Stimulated activated CD8-positive, alpha-beta memory T cell treated with anti-CD3 and anti-CD28 coated beads, Interleukin-4, amount 100 ng/mL, for 24 hours (primary cell): Measurements from ENCODE around the gene PTPRN2.
"Not testable (repeated sequence)": the region's sequence is repeated elsewhere in the genome, so short reads cannot be mapped to it uniquely, and the experiment has no call there.

Experiments
- DNase-seq: peaks from one replicate; pipeline ENCODE4 v3.0.0-alpha.2; 2020; ENCODE audit warnings: low read depth

The PTPRN2 gene

DNA sequence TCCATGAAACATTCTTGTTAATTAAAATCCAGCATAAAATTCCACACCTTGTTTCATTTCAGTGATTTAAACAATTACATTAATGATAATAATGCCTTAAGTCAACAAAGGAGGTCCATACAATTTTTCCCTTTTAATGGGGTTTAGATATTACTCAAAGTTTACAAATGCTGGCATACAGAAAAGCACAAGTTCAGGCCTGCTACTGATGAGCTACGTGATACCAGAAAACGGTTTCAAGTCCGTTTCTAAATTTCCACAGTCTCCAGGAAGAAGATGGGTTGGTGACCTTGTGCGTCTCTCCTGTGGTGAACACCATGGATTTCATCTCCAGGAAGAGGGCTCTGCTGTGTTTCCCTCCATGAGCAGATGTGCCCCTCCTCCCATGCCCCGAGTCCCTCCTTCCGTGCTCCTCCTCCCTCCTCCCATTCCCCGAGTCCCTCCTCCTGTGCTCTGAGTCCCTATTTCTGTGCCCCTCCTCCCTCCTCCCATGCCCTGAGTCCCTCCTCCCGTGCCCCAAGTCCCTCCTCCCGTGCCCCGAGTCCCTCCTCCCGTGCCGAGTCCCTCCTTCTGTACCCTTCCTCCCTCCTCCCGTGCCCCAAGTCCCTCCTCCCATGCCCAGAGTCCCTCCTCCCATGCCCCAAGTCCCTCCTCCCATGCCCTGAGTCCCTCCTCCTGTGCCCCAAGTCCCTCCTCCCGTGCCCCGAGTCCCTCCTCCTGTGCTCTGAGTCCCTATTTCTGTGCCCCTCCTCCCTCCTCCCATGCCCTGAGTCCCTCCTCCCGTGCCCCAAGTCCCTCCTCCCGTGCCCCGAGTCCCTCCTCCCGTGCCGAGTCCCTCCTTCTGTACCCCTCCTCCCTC, 201.9 kb downstream of the PTPRN2 start:
- not testable (repeated sequence) for DNase-seq

DNA sequence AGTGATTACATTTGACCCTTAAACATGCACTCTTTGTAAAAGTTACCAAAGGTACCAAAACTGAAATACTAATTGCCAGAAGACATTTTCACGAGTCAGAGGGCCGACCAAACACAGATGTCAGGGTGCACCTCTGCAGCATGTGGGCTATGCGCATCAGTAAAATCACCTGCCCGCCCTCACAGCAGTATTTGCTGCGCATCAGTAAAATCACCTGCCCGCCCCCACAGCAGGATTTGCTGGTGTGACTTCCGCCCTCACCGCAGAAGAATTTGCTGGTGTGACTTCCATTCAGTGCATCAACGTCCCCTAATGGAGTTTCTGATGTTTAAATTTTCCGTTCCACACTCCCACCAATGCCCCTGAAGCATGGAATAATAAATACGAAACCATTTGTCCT, 202.9 kb downstream of the PTPRN2 start:
- DNase-seq, result no peak

DNA sequence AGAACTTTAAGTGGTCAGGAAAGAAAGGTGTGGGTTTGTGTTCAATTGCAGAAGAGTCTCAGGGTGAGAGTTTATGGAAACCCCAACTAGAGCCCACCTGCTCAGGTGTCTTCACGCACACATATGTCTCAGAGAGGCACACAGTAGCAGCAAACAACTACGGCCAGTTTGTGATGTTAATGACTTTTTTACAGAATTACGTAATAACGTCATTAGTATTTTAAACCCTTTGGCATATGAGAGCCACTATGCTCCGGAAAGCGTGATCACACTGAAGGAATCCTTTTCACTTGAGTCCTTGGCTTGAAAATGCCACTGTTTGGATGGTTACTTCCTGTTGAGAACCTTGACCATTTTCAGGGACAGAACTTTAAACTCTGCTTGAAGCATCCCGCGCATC, 204.0 kb downstream of the PTPRN2 start:
- no peak for DNase-seq

DNA sequence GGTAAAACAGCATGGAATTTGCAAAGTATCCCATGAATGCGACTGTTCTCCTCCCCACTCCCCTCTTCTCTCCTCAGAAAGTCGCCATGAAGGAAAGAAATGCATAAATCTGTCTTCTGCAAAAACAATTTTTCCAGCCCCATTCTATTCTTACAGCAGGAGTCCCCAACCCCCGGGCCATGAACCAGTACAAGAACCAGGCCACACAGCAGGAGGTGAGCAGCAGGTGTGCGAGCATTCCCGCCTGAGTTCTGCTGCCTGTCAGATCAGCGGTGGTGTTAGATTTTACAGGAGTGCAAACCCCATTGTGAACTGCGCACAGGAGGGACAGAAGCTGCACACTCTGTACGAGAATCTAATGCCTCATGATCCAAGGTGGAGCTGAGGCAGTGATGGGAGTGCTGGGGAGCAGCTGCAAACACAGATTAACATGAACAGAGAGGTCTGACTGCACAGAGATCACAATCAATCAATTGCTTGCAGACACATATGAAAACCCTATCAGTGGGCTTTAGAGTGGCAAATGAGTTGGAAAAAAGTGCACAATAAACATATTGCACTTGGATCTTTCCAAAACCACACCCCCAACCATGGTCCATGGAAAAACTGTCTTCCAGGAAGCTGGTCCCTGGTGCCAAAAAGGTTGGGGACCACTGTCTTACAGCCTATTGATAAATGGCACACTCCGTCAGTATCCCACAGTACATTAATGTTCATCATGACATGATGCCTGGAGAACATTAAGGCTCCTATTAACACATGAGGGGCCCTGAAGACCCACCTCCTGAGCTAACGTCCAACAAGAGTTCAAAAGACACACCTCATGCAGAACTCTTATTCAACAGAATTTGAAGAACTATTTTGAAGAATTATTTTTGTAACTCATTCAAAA, 205.0 kb downstream of the PTPRN2 start:
- no peak for DNase-seq

DNA sequence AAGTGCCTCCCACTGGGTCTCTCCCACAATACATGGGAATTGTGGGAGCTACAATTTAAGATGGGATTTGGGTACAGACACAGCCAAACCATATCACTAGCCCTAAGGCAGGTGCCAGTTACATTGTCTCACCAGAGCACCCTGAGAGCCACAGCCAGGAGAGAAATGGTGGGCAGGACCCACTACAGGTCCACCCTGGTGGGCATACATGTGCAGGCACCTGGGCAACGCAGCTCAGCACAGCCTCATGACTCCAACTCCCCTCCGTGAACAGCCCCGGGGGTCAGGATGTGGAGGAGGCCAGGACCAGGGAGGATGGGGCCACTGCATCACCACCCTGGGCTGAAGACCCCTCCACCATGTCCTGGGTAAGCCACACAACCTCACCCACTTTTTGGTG, 205.7 kb downstream of the PTPRN2 start:
- no peak for DNase-seq

DNA sequence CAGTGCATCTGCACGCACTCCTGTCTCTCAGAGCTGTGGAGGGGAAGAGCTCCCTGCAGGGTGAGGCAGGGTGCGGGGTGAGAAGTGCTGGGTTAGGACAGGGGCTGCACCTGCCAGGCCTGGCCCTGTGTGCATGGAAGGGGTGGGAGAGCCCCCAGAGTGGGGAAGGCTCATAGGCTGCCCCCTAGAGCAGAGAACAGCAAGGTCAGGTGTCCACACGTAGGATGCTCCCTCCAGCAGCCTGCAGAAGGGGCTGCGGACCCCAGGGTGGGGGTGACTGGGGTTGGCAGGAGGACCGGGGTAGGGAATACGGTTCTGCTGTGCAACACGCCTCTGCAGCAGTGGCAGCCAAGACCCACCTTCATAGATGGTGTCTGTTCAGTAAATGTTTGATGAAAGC, 208.6 kb downstream of the PTPRN2 start:
- no peak for DNase-seq

DNA sequence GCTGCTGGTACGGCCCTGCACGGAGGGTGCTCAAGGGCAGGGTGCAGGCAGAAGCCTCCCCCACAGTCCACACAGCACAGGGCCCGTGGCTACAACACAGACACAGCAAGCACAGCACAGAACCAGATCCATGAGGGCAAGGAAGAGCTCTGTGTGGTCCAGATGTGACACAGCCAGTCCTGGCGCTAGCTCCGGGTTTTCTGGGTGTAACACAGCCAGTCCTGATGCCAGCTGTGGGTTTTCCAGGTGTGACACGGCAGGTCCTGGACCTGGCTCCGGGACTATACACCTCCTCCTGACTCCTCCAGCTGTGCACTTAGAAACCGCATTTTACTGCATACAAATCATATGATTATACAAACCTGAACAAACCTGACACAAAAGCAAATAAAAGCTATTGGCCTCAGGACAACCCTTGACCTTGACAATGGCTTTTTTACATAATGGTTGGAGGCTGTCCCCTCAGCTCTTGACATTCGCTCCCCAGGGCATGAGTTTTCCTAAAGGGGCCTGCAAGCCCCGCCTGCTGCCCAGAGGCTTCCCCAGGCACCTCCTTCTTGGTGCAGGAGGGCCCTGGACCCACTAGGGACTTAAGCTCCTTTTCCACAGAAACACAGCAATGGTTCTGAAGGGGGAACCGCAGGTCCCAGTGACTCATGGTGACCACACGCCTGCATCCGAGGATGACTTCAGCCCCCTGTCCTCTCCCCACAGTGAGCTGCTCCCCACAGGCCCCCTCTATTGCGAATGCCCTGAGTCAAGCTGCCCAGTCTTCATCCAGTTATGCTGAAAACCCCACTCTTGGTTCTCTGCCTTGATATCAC, 209.6 kb downstream of the PTPRN2 start:
- no peak for DNase-seq

DNA sequence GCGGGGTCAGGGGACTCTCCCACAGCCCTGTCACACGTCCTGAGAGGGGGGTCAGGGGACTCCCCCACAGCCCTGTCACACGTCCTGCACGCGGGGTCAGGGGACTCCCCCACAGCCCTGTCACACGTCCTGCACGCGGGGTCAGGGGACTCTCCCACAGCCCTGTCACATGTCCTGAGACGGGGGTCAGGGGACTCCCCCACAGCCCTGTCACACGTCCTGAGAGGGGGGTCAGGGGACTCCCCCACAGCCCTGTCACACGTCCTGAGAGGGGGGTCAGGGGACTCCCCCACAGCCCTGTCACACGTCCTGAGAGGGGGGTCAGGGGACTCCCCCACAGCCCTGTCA, 210.8 kb downstream of the PTPRN2 start:
- DNase-seq, result not testable (repeated sequence)

DNA sequence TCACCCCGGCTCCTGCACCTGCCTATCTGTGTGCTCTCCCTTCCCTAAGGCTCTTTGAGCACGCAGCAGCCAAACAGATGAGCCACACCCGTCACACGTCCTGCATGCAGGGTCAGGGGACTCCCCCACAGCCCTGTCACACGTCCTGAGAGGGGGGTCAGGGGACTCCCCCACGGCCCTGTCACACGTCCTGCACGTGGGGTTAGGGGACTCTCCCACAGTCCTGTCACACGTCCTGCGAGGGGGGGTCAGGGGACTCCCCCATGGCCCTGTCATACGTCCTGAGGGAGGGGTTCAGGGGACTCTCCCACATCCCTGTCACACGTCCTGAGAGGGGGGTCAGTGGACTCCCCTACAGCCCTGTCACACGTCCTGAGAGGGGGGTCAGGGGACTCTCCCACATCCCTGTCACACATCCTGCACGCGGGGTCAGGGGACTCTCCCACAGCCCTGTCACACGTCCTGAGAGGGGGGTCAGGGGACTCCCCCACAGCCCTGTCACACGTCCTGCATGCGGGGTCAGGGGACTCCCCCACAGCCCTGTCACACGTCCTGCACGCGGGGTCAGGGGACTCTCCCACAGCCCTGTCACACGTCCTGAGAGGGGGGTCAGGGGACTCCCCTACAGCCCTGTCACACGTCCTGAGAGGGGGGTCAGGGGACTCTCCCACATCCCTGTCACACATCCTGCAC, 211.3 kb downstream of the PTPRN2 start:
- DNase-seq, result not testable (repeated sequence)

DNA sequence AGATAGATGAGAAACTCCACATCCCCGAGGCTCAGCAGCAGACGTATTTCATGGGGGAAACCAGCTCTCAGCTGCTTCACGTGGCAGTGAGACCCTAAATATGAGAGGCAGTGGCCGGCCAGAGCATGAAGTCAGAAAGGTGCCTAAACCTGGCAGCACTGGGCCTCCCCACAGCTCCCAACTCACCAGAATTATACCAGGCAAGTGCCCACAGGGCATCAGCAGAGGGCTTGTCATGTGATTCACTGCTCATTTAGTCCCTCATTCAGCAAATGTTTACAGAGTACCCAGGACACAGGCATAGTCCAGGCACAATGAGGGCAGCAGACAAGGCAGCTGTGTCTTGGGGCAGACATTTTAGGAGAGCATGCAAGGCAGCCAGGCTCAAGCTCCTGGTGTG, 212.6 kb downstream of the PTPRN2 start:
- no peak for DNase-seq

DNA sequence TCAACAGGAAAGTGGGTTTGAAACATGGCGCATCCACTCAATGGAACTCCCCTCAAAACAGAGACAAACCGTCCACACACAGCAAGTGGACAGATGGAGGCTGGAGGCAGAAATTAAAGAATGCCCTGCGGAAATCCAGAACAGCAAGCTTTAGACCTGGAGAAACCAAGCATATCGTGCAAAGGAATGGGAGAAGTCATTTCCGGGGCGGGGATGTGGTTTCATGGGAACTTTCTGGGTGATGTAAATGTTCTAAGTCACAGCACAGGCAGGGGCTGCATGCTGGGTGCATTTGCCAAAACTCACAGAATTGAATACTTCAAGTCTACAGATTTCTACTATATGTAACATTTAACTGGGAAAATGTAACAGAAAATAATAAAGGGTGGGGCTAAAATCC, 213.0 kb downstream of the PTPRN2 start:
- no peak for DNase-seq

DNA sequence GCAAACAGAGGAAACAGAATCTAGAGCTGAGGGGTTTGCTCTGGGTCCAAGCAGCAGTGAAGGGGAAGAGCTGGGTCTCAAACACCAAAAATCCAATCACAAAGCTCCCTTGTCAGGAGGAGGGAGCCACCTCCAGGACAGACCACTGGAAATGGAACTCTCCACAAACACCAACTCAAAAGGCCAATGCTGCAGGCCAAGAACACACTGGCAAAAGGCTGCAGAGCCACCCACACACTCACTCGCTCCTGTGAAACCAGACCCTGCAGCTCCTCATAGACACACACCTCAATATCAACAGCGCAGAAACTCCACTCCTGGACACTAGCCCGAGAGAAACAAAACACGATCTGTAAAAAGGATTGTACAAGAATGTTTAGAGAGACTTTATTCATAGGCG, 213.5 kb downstream of the PTPRN2 start:
- no peak for DNase-seq

DNA sequence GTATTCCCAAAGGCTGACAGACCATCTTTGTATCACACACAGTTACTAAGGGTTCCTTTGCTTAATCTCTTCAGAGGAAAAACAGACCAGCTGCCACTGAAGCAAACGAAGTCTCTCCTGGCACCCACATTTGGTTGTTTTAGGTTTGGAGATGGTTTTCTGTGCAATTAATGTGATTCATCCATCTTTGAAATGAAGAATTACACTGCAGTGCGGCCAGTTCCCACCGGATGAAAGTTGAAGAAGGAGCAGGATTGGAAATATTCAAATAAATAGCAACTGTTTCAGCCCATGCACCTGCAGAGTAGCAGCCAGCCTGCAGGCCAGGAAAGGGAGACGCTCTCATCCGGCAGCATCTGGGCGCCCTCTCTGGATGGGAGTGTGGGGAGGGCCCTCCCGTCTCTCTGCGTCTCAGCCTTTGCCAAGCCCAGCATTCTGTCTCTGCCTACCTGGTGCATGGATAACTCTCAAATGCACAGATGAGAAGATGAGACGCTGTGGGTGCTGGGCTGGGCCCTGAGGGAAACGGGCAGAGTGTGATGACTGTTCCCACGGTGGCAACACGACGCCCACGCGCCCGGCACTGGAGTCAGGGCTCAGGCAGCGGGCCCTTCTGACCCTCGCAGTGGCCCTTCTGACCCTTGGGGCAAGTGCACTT, 214.0 kb downstream of the PTPRN2 start:
- no peak for DNase-seq

DNA sequence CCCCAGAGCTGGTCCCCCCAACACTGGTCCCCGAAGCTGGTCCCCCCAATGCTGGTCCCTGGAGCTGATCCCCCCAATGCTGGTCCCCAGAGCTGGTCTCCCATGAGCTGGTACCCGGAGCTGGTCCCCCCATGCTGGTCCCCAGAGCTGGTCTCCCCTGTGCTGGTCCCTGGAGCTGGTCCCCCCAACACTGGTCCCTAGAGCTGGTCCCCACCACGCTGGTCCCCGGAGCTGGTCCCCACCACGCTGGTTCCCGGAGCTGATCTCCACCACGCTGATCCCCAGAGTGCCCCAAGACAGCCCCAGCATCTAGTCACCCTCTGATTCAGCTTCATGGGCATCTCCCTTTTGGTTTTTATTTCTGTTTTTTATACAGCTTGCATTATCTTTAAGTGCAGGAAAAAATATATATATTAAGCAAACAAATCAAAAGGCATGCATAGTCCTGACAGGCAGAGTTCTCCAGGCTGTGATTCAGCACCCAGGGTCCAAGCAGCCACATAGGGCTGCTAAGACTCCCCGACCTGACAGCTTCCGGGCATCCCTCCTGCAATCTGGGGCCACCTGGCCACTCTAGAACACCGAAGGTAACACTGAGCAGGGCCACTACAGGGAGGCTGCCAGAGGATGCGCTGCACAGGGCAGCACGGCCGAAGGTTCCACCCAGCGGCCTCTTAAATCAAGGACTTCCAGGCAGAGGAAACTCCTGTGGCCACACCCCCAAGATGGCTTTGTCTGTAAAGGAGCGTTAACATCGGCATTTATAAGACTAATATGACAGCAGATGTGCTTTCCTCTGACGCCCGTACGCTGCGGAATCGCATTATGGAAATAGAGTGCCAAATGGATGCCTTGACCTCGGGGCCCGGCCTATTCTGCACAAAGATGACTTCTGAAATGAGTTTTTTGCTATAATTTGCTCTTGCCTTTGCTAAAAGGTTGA, 215.0 kb downstream of the PTPRN2 start:
- no peak for DNase-seq

DNA sequence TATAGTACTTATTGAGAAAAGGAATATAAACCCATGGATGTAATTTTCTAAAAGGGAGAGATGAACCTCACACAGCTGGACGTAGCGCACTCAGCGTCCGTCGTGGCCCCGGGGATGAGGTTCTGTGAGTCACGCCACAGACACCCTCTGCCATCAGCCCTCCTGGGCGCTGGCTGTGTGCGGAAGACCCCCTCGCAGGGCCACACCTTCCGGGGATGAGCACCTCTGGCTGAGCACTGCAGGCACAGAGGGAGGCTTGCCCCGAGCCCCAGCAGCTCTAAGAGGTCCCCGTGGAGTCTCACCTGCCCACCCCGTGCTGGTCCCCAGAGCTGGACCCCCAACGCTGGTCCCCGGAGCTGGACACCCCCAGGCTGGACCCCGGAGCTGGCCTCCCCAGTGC, 215.8 kb downstream of the PTPRN2 start:
- DNase-seq, result no peak

DNA sequence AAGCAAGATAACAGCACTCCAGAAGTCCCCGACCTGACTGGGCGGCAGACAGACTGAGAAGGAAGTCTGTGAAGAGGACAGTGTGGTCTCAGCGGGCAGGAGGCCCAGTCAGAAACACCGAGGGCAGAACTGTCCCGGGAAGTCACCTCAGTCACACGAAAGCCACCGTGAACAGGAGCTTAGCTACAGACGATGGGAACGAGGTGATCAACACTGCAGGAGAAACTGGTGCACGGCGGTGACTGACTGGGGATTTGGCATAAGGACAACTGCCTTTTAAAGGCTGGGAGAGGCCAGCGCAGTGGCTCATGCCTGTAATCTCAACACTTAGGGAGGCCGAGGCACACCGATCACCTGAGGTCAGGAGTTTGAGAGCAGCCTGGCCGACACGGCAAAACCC, 217.8 kb downstream of the PTPRN2 start:
- no peak for DNase-seq

DNA sequence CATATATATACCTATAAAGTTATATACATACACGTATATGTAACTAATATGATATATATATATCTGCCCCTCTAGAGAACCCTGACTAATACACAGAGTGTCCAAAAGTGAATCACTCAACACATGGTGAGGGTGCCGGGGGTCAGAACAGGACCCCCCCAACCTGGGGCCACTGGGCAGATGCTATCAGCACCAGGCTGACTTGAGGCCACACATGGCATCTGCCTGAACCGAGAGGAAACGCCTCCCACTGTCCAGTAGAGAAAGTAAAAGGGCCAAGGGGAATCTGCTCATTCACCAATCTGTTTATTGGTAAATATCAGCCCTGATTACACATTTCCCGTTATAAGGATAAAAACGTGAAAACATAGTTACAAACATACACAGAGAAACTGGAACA, 218.3 kb downstream of the PTPRN2 start:
- no peak for DNase-seq

DNA sequence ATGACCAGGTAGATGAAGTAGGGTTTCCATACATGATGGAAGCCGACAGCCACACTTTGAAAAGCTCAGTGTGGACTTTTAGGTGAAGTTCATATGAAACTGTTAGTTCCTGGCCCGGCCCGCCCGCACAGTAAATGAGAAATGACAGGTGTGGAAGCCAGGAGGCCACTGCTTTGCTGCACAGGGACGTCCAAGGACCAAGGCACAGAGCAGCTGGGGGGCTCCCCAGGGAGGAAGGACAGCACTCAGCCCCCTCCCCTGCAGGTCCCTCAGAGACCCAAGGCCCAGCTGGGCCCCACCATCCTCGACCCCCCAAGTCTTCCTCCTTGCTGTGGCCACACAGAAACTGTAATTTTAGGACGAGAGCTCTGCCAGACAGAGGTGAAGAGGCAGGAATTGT, 219.2 kb downstream of the PTPRN2 start:
- DNase-seq, result no peak

DNA sequence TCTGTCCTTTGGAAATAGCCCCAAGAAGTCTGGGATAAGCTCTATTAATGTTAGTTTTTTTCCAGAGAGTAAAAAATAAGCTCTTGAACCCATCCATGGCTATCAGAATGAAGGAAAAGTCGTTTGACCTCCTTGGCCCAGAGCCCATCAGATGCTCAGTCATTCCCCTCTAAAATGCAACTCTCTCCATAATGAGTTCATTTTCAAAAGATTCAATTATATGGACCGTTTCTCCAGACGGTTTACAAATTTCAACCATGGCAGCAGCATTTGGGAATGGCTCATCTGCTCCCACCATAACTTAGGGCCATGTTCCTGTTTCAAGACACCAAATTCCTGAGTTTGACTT, 220.0 kb downstream of the PTPRN2 start:
- no peak for DNase-seq

DNA sequence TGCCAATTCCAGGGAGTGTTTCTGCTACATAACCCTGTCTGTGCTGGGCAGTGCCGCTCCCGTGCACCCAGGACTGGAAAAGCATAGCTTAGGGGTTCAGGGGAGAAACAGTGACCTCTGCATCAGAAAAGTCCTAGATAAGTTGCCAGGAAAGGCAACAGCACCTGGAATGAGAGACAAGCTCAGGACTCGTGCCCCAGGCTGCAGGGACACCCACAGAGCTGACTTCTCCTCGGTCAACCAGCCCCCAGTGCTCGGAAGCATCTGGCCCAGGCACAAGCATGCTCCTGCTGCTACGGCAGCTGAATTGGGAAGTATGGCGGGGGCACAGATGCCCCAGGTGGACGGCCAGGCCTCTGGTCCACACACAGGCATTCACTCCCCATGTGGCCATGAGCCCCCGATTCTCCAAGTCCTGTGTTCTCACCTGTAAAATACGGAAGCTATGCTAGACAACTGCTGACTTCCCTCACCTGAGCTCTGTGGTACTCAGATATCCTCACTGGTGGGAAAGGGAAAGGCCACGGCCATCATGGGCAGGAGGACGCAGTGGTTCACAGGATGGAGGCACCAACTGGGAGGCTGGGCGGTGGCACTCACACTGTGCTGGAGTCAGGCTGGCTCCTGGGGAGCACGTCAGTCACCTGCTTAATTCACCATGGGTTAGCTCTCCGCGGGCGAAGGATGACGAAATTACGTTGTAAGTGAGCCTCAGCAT, 220.5 kb downstream of the PTPRN2 start:
- DNase-seq, result no peak
